ENCODE measurements around the gene CLDN10.
A peak's percentile ranks its signal among the peaks of the same experiment; 100 is the strongest.
"Not testable (repeated sequence)": the region's sequence is repeated elsewhere in the genome, so short reads cannot be mapped to it uniquely, and the experiment has no call there.

CLDN10 gene

DNA sequence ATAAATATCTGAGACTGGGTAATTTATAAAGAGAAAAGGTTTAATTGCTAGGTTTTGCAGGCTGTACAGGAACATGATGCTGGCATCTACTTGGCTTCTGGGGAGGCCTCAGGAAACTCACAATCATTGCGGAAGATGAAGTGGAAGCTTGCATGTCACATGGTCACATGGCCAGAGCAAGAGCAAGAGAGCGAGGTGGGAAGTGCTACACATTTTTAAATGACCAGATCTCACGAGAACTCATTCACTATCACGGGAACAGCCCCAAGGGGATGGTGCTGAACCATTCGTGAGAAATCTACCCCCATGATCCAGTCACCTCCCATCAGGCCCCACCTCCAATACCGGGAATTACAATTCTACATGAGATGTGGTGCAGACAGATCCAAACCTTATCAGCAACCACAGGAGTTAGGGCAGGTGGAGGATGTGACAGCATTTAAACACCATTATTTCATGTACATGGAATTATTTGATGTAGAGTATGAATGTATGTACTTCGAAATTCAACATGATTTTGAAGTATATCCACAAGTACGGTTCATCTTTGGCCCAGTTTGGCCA is 10.5 kb upstream of the CLDN10 start:
- no peak for DNase-seq (ENCODE audit: low spot score)

- no peak for DNase-seq (ENCODE audit: low spot score)
Measured at GRCh38 chr13:95544293-95544692, 8.2 kb upstream of the CLDN10 start.

GRCh38 chr13:95546919-95547318 is 5.6 kb upstream of the CLDN10 start:
- no peak for DNase-seq (ENCODE audit: low spot score)

DNA sequence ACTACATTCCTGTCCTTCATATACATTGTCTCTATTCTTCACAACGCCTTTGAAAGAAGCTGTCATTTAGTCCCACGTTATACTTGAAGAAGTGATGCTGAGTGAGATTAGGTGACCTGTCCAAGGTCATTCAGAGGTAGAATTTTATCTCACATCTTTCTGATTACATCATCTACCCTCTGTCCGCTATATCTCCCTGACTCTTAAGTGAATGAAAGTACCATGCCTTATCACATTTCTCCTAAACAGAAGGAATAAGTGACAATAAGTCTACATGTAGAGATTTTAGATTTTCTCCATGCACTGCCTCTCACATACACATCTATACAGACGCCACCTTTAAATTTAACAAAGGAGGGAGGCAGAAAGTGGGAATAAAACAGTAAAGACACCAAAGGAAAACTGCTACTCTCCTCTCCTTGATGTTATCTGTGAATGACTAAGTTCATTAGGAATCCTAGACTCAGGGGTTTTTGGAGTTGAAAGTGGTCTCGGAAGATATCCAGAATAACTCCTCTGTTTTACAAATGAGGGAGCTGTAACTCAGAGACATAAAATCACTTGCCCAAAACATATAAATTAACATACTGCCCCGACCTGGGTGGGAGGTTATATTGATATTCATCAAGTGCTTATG is 4.9 kb upstream of the CLDN10 start:
- no peak for DNase-seq (ENCODE audit: low spot score)

DNA sequence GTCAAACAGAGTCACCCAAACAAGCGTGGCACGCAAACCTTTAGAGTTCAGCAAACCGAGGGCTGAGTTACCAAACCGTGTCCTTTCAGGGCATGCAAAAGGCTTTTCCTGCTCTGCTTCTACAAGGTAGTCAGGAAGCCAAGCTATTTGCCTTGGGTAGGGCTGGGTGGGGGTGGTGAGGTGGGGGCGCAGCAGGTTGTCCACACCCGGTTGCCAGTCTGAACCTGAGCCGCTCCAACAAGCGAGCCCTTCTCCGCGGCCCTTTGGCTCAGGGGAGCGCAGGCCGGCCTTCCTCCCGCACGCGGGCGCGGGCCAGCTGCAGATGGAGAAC is 347 bp upstream of the CLDN10 start:
- no peak for DNase-seq (ENCODE audit: low spot score)

- DNase-seq (ENCODE audit: low spot score): peak; percentile 23
Measured at GRCh38 chr13:95553581-95554385, 1.3 kb downstream of the CLDN10 start.

GRCh38 chr13:95557013-95557412 is 4.5 kb downstream of the CLDN10 start:
- DNase-seq (ENCODE audit: low spot score): no peak

DNA sequence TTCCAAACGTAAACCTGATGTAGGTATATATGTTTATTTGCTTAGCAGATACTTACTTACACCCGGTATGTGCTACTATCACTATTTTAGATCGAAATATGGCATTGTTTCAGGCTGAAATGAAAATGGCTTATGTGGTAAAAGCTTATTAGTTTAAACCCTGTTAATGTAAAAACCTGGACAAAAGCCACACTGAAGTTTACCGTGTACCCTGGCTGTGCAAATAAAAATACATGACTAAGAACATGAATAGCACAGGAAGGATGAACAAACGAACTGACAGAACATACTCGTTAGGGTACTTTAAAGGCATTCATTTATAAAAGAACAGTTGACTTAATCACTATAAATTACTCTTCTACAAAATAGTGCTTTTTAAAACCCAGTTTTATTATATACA is 6.6 kb downstream of the CLDN10 start:
- DNase-seq (ENCODE audit: low spot score): no peak

DNA sequence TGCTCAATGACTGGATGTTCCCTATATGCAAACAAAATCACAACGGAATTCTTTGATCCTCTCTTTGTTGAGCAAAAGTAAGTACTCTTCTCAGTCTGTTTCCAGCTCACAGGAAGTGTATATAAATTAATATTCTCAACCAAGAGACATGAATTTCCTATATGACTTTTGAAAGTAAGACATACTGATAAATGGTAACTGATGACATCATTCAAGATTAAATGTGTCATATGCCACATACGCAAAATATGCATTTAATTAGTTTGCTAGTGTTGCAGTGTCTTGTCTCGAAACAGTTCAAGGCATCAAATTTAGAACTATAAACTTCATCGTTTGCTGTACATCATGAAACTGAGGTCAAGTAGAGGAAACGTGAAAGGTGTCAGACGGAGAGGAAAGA is 7.9 kb downstream of the CLDN10 start:
- no peak for DNase-seq (ENCODE audit: low spot score)

DNA sequence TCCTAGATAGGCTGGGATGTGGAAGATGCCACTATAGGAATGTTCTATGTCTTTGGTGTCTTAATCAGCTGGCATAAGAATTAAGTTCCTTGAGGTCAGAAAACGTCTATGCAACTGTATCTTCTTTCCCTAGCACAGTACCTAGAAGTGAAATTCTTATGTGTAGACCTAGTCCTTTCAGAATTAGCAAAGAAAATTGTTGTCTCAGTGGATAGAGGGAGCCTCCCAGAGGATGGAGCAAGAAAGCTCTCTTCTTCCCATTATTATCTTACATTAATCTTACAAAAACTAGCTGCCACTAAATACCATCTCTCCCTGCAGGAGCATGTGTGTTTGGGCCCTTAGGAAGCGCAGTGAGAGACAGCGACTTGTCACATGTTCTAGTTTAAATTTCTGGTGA is 11.6 kb downstream of the CLDN10 start:
- DNase-seq (ENCODE audit: low spot score): no peak

GRCh38 chr13:95564733-95565291 is 12.3 kb downstream of the CLDN10 start:
- DNase-seq (ENCODE audit: low spot score): no peak

GRCh38 chr13:95565758-95566157 is 13.2 kb downstream of the CLDN10 start:
- not testable (repeated sequence) for DNase-seq (ENCODE audit: low spot score)

DNA sequence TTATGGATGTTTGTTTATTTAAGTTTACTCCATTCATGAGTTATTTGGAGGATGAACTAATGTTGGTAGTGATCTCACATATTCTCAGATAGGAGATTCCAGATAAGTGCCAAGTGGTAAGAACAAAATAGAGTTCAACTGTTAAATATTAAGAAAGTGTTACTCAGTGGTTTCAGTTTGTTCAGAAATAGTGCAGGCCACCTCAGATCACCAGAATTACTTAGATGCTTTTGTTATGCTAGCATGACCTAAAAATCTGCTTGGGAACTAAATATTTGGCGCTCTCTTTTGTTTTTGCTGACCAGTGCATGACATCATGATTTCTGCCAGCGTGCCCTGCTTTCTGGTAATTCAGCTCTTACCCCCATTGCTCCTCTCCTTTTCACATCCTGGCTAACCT is 15.6 kb downstream of the CLDN10 start:
- DNase-seq (ENCODE audit: low spot score): no peak

GRCh38 chr13:95570016-95570415 is 17.5 kb downstream of the CLDN10 start:
- no peak for DNase-seq (ENCODE audit: low spot score)

- DNase-seq (ENCODE audit: low spot score): no peak
Measured at GRCh38 chr13:95571941-95572340, 19.4 kb downstream of the CLDN10 start.

- no peak for DNase-seq (ENCODE audit: low spot score)
Measured at GRCh38 chr13:95573221-95573620, 20.7 kb downstream of the CLDN10 start.

DNA sequence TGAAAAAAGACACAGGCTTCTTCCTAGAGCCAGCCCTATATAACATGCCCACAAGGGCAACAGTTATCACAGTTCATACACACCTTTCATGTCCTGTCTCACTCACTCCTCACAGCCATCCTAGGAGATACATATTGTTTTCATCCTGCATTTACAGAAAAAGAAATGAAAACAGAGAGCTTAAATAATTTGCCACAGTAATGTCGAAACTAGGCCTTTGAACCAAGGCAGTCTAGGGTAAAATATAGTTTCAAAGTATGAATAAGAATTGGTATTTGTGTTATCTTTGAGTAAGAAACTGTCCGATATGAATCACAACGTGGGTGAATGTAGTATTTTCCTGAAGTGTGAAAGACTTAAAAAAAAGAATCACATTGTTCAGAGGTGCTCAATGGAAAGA is 26.8 kb downstream of the CLDN10 start:
- no peak for DNase-seq (ENCODE audit: low spot score)

- no peak for DNase-seq (ENCODE audit: low spot score)
Measured at GRCh38 chr13:95585867-95586266, 33.3 kb downstream of the CLDN10 start.

DNA sequence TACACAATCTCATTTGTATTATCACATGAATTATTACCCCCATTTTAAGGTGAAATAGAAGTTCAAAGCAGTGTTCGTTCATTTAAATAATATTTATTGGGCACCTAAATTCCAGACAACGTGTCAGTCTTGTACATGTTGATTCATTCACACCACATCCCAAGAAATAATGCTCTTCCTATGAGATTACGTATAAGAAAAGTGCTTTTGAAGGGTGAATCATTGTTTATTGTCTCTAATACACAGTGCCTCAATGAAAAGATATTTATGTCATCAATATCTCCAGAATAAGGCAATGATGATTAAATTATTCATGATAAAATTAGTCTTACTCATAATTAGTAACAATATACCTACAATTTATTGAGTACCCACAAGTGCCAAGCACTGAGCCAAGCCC is 35.6 kb downstream of the CLDN10 start:
- no peak for DNase-seq (ENCODE audit: low spot score)

GRCh38 chr13:95588721-95589120 is 36.2 kb downstream of the CLDN10 start:
- no peak for DNase-seq (ENCODE audit: low spot score)

DNA sequence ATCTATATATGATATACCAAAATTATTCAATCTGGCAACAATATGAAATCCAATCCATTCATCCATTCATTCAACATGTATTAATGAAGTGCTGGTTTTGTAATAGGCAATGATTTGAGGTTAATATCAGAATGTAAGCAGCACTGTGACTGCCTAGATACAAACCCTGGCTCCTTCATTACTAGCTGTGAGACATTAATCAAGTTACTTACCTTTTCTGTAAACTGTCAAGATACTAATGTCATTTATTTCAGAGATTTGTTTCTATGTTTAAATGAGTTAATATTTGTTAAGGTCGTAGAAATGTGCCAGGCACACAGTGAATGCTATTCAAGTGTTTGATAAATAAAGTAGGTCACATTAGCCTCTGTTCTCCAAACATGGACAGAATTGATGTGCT is 40.9 kb downstream of the CLDN10 start:
- no peak for DNase-seq (ENCODE audit: low spot score)

- DNase-seq (ENCODE audit: low spot score): no peak
Measured at GRCh38 chr13:95596701-95597100, 44.2 kb downstream of the CLDN10 start.

DNA sequence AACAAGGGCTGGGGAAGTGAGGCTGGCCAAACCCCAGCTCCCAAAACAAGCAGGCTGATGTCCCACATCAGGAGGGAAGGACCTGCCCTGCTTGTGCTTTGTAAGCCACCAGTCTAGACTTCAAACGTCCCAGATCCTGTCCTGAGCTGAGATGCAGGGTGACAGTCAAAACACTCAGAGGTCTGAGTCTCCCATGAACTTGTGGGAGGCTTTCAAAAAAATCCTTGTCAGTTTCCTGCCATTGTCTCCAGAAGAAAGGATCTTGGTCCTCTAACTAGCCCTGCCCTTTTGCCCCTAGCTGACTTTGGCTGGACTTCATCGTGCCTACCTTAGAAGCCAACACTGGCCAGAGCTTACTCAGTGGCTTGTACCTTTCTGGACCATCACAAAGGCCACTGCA is 48.7 kb downstream of the CLDN10 start:
- no peak for DNase-seq (ENCODE audit: low spot score)

Data from iPS-NIHi11 (cell line).